HG02943 (cell line): ENCODE results near the gene CD47.

Source experiments
- ATAC-seq: cut with Tn5 transposase; IDR thresholded peaks from one replicate; pipeline ENCODE4 v1.9.1; 2021; ENCODE audit warnings: mild to moderate bottlenecking, low read depth, moderate library complexity; ENCODE audit not compliant: unreplicated experiment

The CD47 gene

DNA sequence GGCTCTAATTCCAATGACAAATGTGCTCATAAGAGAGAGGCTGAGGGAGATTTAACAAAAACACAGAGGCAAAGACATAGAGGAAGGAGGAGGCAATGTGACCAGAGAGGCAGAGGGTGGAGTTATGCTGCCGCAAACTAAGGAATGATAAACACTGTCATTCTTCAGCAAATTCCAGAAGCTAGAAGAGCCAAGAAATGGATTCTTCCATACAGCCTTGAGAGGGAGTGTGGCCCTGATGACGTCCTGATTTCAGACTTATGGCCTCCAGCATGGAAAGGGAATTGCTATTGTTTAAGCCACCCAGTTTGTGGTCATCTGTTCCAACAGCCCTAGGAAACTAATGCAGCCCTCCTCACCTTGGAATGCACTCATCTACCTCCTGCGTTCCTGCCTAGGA, 30.5 kb downstream of the CD47 start:
- no peak for ATAC-seq

- no peak for ATAC-seq
These were observed 34.9 kb downstream of the CD47 start for GRCh38 chr3:108055931-108056330.

DNA sequence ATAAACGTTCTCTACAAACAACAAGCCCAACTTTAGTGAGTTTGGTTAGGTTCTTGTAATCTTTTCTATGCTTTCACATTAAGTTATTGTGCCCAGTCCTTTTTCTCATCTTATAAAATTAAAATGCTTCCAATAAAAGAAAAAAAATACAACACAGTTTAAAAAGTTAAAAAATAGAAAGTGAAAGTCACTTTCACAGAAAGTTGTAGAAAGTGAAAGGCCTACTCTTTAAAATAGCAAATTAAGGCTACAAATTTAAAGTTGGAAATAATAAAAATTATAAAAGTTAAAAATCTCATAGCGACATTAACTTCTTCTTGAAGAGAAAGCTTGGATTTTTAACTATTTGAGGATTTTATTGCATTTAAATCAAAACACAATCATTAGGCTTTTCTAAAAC, 35.9 kb downstream of the CD47 start:
- ATAC-seq = no peak

DNA sequence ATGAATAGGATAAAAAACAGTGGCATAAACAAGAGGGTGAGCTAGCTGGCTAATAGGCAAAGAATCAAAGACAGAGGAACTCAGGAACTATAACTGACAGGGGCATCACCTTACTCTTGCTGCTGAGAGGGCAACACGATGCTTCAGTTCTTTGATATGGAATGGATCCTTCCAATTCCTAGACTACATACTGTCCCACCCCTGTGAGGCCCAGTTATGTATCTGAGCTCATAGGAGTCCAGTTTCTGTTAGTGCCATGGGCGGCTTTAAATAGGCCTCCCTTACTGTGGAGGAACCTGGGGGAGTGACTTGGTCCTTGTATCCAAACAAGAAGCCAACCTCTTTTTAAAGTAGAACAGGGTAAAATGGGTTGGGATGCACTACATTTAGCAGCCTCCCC, 37.3 kb downstream of the CD47 start:
- ATAC-seq = no peak

- no peak for ATAC-seq
These were observed 37.8 kb downstream of the CD47 start for GRCh38 chr3:108053067-108053466.

- no peak for ATAC-seq
These were observed 39.8 kb downstream of the CD47 start for GRCh38 chr3:108051005-108051404.

DNA sequence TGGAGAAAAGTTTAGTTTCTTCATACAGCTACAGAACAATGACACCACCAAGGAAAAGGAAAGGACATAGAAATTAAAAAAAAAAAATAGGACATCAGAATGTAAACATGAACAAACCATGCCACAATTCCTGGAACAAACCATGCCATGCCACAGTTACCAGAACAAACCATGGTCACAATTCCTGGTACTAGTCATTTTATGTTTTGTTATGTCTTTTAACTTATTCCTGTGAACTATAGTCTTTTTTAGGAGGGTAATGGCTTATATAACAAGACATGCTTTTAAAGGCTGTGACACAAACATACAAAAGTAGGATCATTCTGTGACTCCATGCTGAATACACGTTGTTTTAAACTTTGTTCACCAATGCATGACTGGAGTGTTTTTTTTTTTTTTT, 42.8 kb downstream of the CD47 start:
- ATAC-seq = no peak

- ATAC-seq = no peak
These were observed 44.6 kb downstream of the CD47 start for GRCh38 chr3:108046247-108046646.

DNA sequence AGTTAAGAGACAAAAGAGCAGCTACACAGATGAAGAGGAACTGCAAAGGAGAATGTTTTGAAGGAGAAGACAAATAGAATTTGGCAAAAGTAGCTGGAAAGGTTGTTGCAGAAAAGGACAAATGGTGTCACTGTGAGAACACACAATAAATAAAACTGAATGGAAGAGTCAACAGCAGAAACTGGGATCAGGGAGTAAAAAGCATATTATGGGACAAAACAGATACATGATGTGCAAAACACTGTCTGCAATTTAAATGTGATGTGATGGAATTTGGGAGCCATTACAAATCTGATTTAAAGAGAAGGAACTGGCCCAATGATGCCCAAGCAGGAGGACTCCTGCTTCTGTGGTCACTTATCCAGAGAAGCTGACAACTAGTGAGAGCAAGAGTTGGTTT, 46.1 kb downstream of the CD47 start:
- ATAC-seq = no peak

DNA sequence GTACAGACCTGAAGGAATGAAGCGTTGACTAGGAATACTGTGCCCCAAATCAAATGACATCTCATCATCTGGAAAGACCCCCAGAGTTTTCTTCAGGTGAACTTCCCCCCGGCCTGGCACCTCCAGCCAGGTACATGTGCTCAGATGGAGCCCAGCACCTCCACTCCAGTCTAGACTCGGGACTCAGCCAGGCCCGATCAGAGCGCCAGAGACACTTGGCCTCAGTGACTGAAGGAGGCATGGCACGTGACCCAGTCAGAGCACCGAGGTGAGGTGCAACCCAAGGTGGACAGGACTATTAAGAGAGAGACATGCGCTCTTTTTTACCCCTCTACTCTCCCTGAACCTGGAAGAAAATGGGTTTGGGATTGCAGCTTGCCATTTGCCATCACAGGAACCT, 48.5 kb downstream of the CD47 start:
- no peak for ATAC-seq

DNA sequence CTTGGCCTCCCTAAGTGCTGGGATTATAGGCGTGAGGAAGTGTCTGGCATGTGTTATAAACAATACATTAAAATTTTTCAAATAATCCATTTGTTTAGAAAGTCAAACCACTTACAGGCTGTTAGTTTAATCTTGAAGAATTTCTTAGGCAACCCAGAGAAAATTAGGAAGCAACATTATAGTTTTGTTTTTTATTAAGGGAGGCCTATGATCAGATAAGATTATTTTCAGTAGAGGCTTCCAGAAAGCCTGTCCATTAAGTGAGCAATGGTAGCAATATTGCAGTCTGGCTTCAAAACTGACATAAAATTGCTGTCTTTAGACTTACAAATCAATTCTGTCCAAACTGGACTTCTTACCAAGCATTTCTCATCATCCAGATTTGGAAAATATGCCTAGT, 49.6 kb downstream of the CD47 start:
- no peak for ATAC-seq

DNA sequence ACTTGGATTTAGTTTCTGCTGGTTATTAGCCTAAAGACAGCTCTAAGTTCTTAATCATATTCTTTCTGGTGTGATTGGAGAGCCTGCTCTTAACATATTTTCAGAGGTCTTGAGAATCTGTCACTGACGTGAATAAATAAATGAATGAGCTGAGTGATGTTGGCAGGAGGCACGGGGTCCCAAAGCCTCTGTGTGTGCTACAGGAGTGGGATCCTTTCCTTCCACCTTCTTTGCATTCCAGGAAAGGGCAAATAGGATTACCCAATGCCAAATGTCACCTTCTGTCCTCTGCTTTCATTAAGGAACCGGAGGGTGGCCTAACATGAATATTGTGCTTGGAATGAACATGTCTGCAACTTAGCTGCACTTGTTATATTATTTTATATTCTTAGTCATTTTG, 53.1 kb downstream of the CD47 start:
- ATAC-seq = no peak

GRCh38 chr3:108036984-108037741, 53.7 kb downstream of the CD47 start:
- no peak for ATAC-seq

DNA sequence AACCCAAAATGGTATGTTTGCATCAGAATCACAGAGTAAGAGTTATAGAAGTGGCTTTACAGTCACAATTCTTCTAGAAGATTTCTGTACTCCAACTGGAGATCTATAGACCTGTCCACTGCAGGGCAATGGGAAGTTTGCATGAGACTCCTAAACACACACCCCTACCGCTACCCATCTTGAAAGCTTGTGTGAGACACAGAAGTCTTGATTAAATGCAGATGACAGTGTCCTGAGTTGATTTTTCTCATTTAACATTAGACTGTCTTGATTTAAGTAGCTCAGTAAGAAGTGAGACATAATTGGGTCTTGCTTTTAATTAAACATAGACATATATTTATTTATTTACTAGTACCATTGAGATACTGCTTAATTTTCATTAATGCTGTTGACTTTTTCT, 54.4 kb downstream of the CD47 start:
- ATAC-seq = no peak

GRCh38 chr3:108035751-108036150, 55.1 kb downstream of the CD47 start:
- ATAC-seq = no peak

GRCh38 chr3:108031895-108032294, 58.9 kb downstream of the CD47 start:
- ATAC-seq = no peak

DNA sequence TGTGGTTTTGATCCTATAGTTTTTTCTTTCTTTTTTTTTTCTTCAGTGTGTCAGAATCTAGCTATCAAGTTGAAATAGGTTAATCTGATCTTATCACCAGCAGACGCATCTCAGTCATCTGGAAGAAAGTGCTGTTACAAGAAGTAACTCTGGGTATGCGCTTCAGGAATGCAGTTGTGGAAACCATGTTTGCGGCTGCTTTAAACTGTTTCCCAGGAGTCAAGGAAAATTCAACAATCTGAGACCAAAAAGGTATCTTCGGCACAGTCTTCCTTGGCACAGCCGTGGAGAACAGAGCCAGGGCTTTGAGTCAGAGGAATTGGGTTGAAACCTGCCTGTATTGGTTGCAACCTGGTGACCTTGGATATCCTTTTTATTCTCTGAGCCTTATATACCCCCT, 59.9 kb downstream of the CD47 start:
- no peak for ATAC-seq

- ATAC-seq = no peak
These were observed 61.4 kb downstream of the CD47 start for GRCh38 chr3:108029466-108029865.

- no peak for ATAC-seq
These were observed 61.9 kb downstream of the CD47 start for GRCh38 chr3:108028896-108029295.

DNA sequence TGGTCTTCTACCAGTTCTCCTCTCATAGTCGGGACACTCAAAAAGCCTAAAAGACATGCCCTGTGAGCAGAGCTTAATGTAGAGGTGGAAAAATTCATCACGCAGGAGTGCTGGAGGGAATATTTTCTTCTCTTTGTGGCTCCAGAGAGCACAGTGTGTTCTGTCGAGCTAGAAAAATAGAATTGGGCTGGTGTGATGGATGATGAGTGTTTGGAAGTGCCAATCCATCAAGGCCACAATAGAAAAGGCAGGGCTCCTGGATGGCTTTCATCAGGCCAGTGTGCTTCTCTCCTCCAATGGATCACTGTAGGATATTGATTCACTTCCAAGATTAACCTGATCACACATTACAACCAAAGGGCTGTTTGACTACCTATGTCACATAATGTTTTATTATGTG, 65.7 kb downstream of the CD47 start:
- no peak for ATAC-seq

DNA sequence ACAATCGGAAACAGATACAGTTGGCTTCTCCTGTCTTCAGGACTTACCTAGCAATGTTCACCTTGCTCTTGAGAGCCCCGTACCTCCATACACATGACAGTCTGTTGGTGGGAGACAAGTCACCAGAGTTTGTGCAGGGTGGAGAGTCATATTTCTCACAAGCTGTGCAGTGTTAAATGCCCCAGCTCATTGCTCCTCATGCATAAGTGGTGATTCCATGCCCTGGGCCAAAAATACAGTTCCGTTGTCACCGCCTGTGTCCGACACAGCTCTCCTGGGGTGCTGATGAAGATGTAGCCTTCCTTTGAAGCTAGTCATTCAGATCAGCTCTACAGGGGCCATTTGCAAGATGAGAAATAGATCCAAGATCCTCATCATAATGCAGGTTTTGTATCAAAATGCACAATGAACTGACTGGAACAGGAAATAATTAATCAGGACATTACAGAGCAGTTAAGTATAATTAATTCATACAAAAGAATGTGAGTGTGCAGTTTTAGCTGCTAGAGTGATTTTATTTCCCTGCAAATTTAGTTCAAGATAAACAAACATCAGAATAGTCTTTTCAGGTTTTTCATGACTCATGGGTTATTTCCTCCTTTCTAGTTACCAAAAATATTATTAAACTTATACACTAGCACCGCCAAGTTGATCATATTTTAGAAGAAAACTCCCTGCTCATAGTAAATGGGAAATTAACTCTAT, 66.5 kb downstream of the CD47 start:
- no peak for ATAC-seq
